Spleen (tissue), 11 donors: ENCODE measurements around the gene TMEM232. TPM values are rescaled to one million over a fixed set of nuclear protein-coding genes. Genes with fewer than 3 reads are reported as not detected.
A peak's percentile ranks its signal among the peaks of the same experiment; 100 is the strongest.

ENCODE experiments used
- DNase-seq: peaks from one replicate; pipeline ENCODE4 v3.0.0-alpha.2; 2020
- H3K27ac ChIP-seq, 8 donors: fragments of 200-600 bp; sonication (generic) in 7 of 8; 1 replicate in 4 of 8; 2 replicates in 4 of 8; pipeline versions ENCODE4 v1.5.0 to v1.8.0; 2016 to 2021; ENCODE audit warnings: inconsistent platforms in 4 of 8, mild to moderate bottlenecking in 4 of 8, moderate library complexity in 1 of 8
- H3K27me3 ChIP-seq, 7 donors: fragments of 200-600 bp; sonication (generic) in 6 of 7; replicated peaks in 1 of 7; 1 replicate in 4 of 7; 2 replicates in 3 of 7; pipeline versions ENCODE4 v1.5.0 to v1.8.0; 2016 to 2021; ENCODE audit warnings: inconsistent platforms in 3 of 7, mild to moderate bottlenecking in 1 of 7
- H3K36me3 ChIP-seq, 6 donors: fragments of 200-600 bp; sonication (generic) in 5 of 6; 1 replicate in 4 of 6; 2 replicates in 2 of 6; pipeline versions ENCODE4 v1.5.0 to v1.8.0; 2016 to 2021; ENCODE audit warnings: inconsistent platforms in 2 of 6
- H3K4me1 ChIP-seq, 6 donors: fragments of 200-600 bp; sonication (generic) in 5 of 6; 1 replicate in 3 of 6; 2 replicates in 3 of 6; pipeline versions ENCODE4 v1.5.0 to v1.8.0; 2016 to 2021; ENCODE audit warnings: inconsistent platforms in 3 of 6
- H3K4me3 ChIP-seq, 8 donors: fragments of 200-600 bp; sonication (generic) in 7 of 8; 1 replicate in 4 of 8; 2 replicates in 4 of 8; pipeline versions ENCODE4 v1.5.0 to v1.8.0; 2016 to 2021; ENCODE audit warnings: inconsistent platforms in 4 of 8, mild to moderate bottlenecking in 4 of 8, moderate library complexity in 2 of 8
- H3K9me3 ChIP-seq, 8 donors: fragments of 200-600 bp; sonication (generic) in 7 of 8; 1 replicate in 4 of 8; 2 replicates in 4 of 8; pipeline versions ENCODE4 v1.5.0 to v1.8.0; 2016 to 2021; ENCODE audit warnings: inconsistent platforms in 4 of 8
- CTCF ChIP-seq, 11 experiments: fragments of 200-600 bp in 7 of 11; fragments of 450-650 bp in 4 of 11; sonication (generic) in 4 of 11; IDR thresholded peaks in 8 of 11; conservative IDR thresholded peaks in 3 of 11; 1 replicate in 7 of 11; 2 replicates in 4 of 11; pipeline versions ENCODE4 v1.4.0 to v1.8.0; 2016 to 2021; ENCODE audit warnings: antibody characterized with exemption in 11 of 11, inconsistent platforms in 4 of 11, mild to moderate bottlenecking in 1 of 11
- POLR2A ChIP-seq, 3 donors: fragments of 450-650 bp; IDR thresholded peaks; one replicate each; pipeline ENCODE4 v1.5.1; 2017; ENCODE audit warnings: antibody characterized with exemption in 3 of 3, mild to moderate bottlenecking in 1 of 3
- POLR2AphosphoS5 ChIP-seq, 3 donors: sonication (generic); formaldehyde crosslinking; IDR thresholded peaks; one replicate each; pipeline ENCODE4 v1.5.1; 2017; ENCODE audit warnings: antibody characterized with exemption in 3 of 3
- WGBS, 5 donors: extraction: QIAGEN DNeasy Blood & Tissue Kit in 3 of 5; methylation state at CpG; one replicate each; pipeline versions ENCODE4 v1.1.5 to v1.1.7; 2013 to 2018; 5-methylcytosine and 5-hydroxymethylcytosine counted together
- intact Hi-C: fragments of 100-400 bp; cut with DNase I; formaldehyde crosslinking; loops from one replicate; pipeline ENCODE4 v1.15.0; 2023; ENCODE audit warnings: low total_unique reads
- polyA plus RNA-seq, 3 donors: library from polyadenylated mRNA; stranded (reverse); fragments of 200-250 nt; gene quantifications; one replicate each; pipeline ENCODE4 v1.2.1, GENCODE V29; 2013
- total RNA-seq, 7 donors: library from RNA; depleted of rRNA in 3 of 7; stranded (reverse); fragments of >200 nt in 3 of 7; fragmentation: NEBNext Ultra II Directional in 4 of 7; extraction: Animal tissue kit (Norgen Biotek cat#: 25700) in 4 of 7; gene quantifications; one replicate each; pipeline versions ENCODE4 v1.1.0 to v1.2.1, GENCODE V29; 2016 to 2021
- donor health status: healthy with polysubstance abuse.
- donor health status: DM: no; HTN: no; CAD: no; lungs with moderate emphysema.
- donor health status: DM: no; HTN: no; CAD: no.
- donor health status: Bipolar disorder and iron deficiency.
- donor health status: healthy.
- donor health status: DM: no; HTN: no; CAD: no.
- donor health status: DM: yes; HTN: yes; CAD: no.

The TMEM232 gene
- total and polyA plus RNA-seq, 10 donors: 0.11 to 4.3 (median 2.6) TPM

- intact Hi-C loops: no loop called here
- Histone ChIP-seq H3K36me3 (peaks cover 0 to 13% (median 2%) of the 10 kb centered on the region in 6 donors), H3K9me3 (no peaks in the 10 kb centered on the region), H3K4me1 (no peaks in the 10 kb centered on the region), H3K27ac (no peak overlapping the region), H3K4me3 (no peak overlapping the region), H3K27me3 (no peaks in the 10 kb centered on the region)
- WGBS, 5 donors: 79 to 90% (median 81%) methylated on average over 4 of the region's 4 CpGs
- no peak for DNase-seq
- no peak for TF ChIP-seq POLR2AphosphoS5 (IDR thresholded peaks at IDR 0.05)
- TF ChIP-seq CTCF (IDR thresholded peaks at IDR 0.05 in 8 of 11, conservative IDR thresholded peaks at IDR 0.05 in 3 of 11): no peak
- TF ChIP-seq POLR2A (IDR thresholded peaks at IDR 0.05): no peak
Observed at GRCh38 chr5:110768138-110768860, 41.8 kb upstream of the TMEM232 start.

- Histone ChIP-seq H3K4me3 (no peak overlapping the region), H3K36me3 (peaks cover 0 to 94% (median 59%) of the 10 kb centered on the region in 6 donors), H3K27ac (no peak overlapping the region), H3K9me3 (no peaks in the 10 kb centered on the region), H3K27me3 (no peaks in the 10 kb centered on the region), H3K4me1 (no peaks in the 10 kb centered on the region)
- no peak for TF ChIP-seq CTCF (IDR thresholded peaks at IDR 0.05 in 8 of 11, conservative IDR thresholded peaks at IDR 0.05 in 3 of 11)
- TF ChIP-seq POLR2AphosphoS5 (IDR thresholded peaks at IDR 0.05): no peak
- TF ChIP-seq POLR2A (IDR thresholded peaks at IDR 0.05): no peak
- no peak for DNase-seq
- WGBS, 5 donors: 65 to 95% (median 93%) methylated on average over 1 of the region's 1 CpG
- intact Hi-C loops: no loop called here
Observed at GRCh38 chr5:110760158-110760557, 33.7 kb upstream of the TMEM232 start.

GRCh38 chr5:110757118-110757729 lies 30.8 kb upstream of the TMEM232 start:
- Histone ChIP-seq H3K9me3 (no peaks in the 10 kb centered on the region), H3K4me1 (peaks cover 0 to 9% (median 2%) of the 10 kb centered on the region in 6 donors), H3K27me3 (no peaks in the 10 kb centered on the region), H3K4me3 (no peak overlapping the region), H3K36me3 (peaks cover 0 to 87% (median 52%) of the 10 kb centered on the region in 6 donors), H3K27ac (no peak overlapping the region)
- 56 to 64% (median 60%) methylated on average over 4 of the region's 4 CpGs for WGBS, 5 donors
- DNase-seq: no peak
- peak; percentile 21 to 74 (median 51) for TF ChIP-seq CTCF (IDR thresholded peaks at IDR 0.05 in 8 of 11, conservative IDR thresholded peaks at IDR 0.05 in 3 of 11)
- no peak for TF ChIP-seq POLR2A (IDR thresholded peaks at IDR 0.05)
- intact Hi-C loops: no loop called here

GRCh38 chr5:110754181-110754580 lies 27.7 kb upstream of the TMEM232 start:
- H3K27ac ChIP-seq: no peak overlapping the region
- no peak overlapping the region for H3K4me3 ChIP-seq
- intact Hi-C loops: no loop called here
- H3K36me3 ChIP-seq: peaks cover 0 to 87% (median 28%) of the 10 kb centered on the region in 6 donors
- H3K27me3 ChIP-seq: no peaks in the 10 kb centered on the region
- peaks cover 0 to 22% (median 4%) of the 10 kb centered on the region in 6 donors for H3K4me1 ChIP-seq
- no peaks in the 10 kb centered on the region for H3K9me3 ChIP-seq
- no peak for DNase-seq
- no peak for TF ChIP-seq POLR2A (IDR thresholded peaks at IDR 0.05)
- no peak for TF ChIP-seq POLR2AphosphoS5 (IDR thresholded peaks at IDR 0.05)
- TF ChIP-seq CTCF (IDR thresholded peaks at IDR 0.05 in 8 of 11, conservative IDR thresholded peaks at IDR 0.05 in 3 of 11): no peak
